HG03135 (cell line): ENCODE data around the gene FOXK1.
"Not testable (repeated sequence)": the region's sequence is repeated elsewhere in the genome, so short reads cannot be mapped to it uniquely, and the experiment has no call there.

Source experiments
- ATAC-seq: cut with Tn5 transposase; IDR thresholded peaks from one replicate; pipeline ENCODE4 v1.9.1; 2021; ENCODE audit warnings: mild to moderate bottlenecking, moderate library complexity; ENCODE audit not compliant: unreplicated experiment

Gene FOXK1

DNA sequence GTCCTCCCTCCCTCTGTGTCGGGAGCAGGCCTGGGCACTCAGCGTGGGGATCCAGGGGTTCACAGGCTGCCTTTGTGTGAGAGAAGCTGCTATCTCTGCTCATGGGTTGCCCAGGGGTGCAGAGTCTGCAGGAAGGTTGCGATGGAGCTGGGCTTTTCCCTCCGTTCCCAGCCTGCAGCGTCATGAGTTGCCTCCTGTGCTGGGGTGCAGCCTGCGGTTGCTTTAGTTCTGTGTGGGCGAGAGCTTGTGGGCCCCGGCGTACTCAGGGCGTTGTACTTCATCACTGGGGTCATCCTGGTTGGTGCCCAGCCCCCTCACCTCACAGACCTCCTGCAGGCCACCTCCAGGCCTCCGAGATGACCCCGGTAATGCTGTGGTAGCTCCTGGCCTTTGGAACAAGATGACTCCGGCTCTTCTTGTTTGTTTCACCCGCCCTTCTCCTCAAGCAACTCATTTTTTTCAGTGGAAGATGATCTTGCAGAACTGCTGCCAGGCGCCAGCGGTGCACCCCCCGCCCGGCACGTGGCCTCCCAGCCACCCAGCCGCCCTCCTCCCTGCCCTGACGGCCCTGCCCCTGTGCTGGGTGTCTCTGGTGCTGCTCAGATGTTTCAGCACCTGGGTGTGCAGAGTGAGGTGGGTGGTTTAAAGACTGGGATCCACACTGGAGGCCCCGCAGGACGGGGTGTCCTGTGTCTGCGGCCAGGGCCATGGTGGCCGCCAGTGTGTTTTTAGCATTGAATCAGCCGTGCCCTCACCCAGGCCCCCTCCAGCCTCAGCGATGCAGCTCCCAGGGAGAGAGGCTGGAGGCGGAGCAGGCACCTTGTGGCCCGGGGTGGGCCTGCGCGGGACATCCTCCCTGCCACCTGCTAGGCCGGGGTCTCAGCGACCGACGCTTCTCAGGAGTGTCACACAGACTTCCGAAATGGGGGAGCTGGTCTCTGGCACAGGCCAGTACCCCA, 100.5 kb downstream of the FOXK1 start:
- ATAC-seq, result no peak

DNA sequence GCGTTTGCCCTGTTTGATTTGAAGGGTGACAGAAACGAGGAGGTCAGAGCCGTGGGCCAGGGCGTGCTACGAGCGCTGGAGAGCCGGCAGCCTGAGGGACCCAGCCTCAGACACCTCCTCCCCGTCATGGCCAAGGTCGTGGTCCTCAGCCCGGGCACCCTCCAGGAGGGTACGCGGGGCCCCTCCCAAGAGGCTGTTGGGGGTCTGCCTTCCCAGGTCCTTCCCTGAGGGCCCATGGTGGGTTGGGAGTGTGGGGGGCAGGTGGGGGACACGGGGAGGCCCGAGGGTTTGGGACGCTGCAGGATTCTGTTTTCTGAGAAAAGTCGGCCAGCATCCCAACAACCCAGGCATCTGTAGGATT, 101.2 kb downstream of the FOXK1 start:
- no peak for ATAC-seq

DNA sequence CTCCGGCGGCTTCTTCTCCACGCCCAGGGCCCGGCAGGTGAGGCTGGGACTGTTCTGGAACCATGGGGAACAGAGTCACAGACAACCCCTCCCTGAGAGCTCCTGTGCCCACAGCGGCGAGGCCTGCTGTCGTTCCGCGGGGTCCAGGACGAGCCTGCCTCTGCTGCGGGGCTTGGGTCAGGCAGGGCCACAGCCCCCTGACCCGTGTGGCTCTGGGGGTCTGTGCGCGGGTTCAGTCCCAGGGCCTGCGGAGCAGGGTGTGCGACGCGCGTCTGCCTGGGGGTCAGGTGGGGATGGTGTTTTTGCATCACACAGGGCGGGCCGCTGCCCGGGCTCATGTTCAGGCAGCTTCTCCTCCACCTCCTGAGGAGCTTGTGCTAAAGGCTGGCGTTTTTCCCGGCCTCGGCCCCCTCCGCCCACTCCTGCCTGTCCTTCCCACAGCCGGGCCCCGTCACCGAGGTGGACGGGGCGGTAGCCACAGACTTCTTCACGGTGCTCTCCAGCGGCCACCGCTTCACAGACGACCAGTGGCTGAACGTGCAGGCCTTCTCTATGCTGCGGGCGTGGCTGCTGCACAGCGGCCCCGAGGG, 101.8 kb downstream of the FOXK1 start:
- no peak for ATAC-seq

DNA sequence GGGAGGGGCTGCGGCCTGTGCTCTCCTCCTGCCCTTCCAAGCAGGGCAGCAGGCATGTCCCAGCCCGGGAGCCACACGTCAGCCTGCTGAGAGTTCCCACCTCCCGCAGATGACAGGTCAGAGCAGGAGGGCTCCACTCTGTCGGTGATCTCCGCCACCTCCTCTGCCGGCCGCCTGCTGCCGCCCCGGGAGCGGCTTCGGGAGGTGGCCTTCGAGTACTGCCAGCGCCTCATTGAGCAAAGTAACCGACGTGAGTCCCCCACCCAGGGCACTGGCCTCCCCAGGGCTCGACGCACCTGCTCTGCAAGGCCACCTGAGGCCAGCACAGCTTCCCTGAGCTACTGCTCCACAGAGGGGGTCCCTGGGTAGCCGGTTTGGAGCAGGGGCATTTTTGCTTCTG, 102.7 kb downstream of the FOXK1 start:
- ATAC-seq, result no peak

DNA sequence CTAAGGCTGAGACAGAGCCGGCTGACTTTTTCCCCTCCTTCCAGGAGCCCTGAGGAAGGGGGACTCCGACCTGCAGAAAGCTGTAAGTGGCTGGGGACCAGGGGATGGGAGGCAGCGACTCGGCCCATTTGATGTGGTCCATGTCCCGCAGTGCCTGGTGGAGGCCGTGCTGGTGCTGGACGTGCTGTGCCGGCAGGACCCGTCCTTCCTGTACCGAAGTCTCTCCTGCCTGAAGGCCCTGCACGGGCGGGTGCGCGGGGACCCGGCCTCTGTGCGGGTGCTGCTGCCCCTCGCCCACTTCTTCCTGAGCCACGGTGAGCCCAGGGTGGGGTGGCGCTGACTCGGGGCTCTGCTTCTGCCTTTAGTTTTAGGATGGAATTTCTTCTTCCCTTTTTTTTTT, 103.3 kb downstream of the FOXK1 start:
- ATAC-seq, result no peak

DNA sequence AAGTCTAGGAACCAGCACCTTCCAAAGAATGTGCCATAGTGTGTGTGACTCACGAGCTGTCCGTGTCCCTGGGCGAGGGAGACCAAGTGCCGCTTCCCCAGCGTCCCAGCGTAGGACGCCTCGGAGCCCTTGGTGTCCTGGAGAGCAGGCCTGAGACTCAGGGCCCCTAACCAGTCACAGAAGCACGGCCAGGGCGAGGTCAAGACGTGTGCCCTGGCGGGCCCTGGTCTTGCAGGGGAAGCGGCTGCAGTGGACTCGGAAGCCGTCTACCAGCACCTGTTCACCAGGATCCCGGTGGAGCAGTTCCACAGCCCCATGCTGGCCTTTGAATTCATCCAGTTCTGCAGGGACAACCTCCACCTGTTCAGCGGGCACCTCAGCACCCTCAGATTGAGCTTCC, 103.9 kb downstream of the FOXK1 start:
- ATAC-seq, result no peak

DNA sequence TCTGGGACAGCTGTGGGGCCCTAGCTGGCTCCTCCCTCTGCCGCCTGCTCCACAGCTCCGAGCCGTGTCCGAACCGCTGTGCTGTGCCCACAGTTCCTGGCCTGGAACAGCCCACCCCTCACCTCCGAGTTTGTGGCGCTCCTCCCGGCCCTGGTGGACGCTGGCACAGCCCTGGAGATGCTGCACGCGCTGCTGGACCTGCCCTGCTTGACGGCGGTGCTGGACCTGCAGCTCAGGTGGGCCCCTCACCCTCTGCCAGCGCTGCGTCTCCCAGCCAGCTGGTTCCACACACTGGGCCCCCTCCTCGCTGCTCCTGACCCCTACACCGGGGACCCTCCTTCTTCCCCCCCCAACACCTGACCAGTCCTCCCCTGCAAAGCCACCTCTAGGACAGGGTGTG, 105.4 kb downstream of the FOXK1 start:
- ATAC-seq, result no peak

DNA sequence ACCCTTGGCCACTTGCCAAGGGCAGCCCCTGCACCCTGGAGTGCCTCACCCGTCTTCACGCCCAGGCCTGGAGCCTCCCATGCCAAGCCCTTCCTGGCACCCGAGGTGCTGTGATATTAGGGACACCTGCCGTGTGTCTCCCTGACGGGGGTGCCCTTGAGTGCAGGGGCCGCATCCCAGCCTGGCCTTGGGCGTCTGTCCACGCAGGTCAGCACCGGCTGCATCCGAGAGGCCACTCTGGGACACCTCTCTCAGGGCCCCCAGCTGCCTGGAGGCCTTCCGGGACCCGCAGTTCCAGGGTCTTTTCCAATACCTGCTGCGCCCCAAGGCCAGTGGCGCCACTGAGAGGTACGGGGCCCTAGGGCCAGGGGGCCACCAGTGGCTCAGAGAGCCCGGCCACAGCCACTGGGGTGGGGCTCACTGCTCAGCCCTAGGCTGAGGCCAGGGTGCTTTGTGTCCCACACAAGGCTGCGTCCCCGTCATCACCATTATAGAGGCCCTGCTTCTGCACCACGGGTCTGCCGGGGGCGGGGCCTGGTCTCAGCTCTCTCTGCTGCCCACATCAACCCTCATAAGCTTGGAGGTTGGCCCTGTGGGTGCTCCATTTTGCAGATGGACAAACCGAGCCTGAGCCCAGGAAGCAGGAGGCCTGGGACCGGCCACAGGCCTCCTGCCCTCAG, 106.0 kb downstream of the FOXK1 start:
- ATAC-seq, result no peak

DNA sequence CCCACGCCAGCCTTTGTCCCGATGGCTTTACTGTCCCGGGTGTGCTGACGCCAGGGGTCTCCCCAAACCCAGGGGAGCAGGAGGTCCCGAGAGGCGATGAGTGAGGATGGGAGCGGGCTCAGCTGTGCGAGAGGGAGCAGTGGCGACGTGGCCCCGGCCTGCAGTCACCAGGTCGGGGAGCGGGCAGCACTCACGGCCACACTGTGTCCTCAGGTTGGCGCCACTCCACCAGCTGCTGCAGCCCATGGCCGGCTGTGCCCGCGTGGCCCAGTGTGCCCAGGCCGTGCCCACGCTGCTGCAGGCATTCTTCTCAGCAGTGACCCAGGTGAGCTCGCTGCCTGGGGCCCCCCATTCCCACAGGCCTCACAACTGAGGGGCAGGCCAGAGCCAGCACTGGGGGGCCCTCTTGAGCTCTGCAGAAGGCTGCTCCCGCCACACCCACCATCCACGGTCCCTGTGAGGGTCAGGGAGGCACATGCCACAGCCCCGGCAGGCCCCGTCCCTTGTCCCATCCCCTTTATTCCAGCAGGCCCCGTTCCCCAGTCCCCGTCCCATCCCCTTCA, 106.6 kb downstream of the FOXK1 start:
- ATAC-seq, result no peak

DNA sequence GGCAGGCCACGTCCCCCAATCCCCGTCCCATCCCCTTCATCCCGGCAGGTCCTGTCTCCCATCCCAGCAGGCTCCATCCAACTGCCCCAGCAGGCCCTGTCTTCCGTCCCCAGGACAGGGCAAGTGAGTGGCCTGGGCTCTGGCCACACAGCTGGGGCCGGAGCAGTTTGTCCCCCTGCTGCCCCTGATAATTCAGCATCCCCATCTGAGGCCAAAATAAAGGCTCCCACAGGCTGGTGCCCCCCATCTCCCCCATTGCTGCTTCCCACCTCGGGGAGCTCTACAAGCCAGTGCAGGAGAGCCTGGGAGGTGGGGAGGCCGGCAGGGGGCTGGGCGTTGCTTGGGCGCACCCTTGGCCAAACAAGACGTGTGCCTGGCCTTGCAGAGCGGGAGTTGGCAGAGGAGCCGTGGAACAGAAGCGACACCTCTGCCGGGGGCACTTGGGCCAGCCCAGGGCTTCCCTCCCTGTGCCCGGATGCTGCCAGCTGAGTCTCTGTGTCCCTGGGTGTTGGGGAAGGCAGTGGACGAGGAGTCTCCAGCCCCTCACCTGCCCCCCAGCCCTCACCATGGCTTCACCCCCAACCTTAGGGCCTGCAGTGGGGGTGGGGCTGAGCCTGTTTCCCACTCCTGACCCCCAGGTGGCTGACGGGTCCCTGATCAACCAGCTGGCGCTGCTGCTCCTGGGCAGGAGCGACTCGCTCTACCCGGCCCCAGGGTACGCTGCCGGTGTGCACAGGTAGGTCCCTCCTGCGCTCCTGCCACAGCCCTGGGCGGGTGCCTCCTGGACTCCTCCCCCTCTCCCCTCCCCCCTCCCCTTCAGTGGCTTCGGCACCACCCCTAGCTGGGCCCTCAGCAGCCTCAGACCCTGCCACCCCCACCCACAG, 107.3 kb downstream of the FOXK1 start:
- no peak for ATAC-seq

DNA sequence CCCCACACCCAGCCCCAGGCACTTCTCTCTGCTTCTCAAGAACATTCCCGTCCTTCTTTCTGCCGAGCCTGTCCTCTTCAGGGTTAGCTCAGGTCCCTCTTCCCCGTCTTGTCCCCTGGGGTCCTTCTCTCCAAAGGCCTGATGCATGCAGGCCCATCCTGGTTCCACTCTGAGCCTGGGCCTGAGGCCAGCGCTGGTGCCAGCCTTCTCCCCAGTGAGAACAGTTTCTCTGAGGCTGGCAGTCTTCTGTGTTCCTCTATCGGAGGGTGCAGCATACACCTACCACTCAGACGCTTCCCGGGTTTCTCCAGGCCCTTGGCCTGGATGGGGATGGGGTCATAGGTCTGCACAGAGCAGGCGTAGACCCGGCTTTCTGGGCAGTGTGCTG, 108.0 kb downstream of the FOXK1 start:
- no peak for ATAC-seq

DNA sequence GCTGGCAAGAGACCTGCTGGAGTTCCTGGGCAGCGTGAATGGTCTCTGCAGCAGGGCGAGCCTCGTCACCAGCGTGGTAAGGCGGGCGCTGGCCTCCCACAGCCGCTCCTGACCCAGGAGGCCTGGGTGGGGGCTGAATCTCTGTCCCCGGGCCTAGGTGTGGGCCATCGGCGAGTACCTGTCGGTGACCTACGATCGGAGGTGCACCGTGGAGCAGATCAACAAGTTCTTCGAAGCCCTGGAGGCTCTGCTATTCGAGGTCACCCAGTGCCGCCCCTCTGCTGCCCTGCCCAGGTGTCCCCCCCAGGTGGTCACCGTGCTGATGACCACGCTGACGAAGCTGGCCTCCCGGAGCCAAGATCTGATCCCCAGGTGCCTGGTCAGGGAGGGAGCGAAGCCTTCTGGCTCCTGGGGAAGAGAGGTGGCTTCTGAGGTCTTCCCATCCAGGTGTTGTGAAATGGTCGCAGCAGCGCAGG, 108.5 kb downstream of the FOXK1 start:
- no peak for ATAC-seq

DNA sequence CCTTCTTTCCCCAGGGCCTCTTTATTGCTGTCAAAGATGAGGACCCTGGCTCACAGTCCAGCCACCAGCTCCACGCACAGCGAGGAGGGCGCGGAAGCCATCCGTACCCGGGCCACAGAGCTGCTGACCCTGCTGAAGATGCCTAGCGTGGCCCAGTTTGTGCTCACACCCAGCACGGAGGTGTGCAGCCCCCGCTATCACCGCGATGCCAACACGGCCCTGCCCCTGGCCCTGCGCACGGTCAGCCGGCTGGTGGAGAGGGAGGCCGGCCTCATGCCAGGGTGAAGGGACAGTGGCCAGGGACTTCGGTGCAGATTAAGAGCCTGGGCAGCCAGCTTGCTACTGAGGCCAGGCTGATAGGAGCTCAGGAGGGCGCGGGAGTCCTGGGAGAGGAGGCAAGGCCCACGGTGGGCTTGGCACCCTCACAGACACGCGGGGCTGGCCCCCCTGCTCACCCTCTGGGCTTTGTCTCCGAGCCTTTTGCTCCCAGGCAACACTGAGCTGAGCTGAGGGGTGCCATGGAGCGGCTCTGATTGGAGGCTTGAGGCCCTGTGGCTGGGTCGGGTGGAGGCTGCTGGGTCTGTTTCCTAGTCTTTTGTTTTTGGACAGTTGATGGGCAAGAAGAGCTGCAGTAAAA, 109.1 kb downstream of the FOXK1 start:
- no peak for ATAC-seq

DNA sequence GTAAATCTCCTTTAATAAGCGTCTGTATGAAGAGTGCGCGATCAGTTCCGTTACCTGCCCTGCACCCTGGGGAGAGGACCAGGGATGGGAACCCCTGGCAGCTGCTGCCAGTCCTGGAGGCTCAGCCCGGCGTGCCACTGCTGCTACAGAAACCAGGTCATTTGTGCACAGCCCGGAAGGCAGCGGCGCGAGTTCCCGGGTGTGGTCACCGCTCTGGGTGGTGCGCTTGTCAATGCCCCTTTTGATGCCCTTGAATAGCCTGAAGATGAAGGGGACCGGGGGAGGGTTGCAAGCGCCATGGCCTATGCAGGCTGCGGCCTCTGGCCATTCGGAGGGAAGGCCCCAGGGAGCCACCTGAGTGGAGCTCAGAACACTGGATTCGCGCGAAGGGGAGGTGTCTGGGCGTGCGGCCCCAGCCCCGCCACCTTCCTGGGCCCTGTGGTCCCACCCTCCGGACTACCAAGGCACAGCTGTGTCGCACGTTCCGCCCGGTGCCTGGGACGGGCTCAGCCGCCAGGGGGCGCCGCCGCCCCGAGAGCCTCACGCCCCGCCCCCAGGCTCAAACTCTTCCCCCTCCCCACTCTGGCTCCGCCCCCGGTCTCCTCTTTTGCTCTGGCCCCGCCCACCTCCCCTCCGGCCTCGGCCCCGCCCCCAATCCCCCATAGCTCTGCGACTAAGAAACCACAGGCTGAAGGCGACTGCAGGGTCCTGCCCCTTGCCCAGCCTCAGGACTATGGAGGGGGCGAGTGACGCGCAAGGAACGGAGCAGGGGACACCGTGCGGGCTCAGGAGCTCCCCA, 109.8 kb downstream of the FOXK1 start:
- no peak for ATAC-seq

DNA sequence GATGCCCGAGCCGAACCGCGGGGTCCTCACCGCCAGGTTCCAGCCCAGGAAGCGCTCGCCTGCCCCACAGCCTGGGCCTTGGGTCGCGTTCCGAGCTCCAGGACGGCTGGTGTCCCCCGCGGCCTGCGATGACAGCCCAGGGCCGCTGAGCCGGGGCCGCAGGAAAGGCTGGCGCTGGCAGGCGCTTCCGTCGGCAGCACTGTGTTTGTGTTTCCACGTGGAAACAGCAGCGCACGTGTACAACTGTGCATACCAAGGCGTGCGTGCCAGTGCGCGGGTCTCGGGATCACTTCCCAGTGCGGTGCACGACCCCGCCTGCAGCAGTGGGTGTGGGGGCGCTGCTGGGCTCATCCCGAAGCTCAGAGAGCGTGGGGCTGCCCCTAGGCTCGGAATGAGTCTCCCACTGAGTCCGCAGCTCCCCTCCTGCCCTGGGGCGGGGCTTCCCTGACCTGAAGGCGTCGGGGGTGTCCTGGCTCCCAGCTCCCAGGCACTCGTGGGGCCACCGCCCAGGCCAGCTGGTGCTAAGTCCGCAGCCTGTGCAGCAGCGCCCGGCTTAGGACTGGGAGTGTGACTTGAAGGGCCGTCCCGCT, 110.5 kb downstream of the FOXK1 start:
- ATAC-seq, result no peak

DNA sequence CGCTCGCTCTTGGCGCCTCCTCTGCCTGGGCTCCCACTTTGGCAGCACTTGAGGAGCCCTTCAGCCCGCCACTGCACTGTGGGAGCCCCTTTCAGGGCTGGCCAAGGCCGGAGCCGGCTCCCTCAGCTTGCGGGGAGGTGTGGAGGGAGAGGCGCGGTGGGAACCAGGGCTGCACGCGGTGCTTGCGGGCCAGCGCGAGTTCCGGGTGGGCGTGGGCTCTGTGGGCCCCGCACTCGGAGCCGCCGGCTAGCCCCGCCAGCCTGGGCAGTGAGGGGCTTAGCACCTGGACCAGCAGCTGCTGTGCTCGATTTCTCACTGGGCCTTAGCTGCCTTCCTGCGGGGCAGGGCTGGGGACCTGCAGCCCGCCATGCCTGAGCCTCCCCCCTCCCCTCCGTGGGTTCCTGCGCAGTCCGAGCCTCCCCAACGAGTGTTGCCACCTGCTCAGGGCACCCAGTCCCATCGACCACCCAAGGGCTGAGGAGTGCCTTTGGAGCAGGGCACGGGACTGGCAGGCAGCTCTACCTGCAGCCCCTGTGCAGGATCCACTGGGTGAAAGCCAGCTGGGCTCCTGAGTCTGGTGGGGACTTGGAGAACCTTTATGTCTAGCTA, 111.4 kb downstream of the FOXK1 start:
- not testable (repeated sequence) for ATAC-seq

DNA sequence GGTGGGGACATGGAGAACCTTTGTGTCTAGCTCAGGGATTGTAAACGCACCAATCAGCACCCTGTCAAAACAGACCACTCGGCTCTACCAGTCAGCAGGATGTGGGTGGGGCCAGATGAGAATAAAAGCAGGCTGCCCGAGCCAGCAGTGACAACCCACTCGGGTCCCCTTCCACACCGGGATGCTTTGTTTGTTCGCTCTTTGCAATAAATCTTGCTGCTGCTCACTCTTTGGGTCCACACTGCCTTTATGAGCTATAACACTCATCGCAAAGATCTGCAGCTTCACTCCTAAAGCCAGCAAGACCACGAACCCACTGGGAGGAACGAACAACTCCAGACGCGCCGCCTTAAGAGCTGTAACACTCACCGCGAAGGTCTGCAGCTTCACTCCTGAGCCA, 112.1 kb downstream of the FOXK1 start:
- ATAC-seq, result not testable (repeated sequence)

DNA sequence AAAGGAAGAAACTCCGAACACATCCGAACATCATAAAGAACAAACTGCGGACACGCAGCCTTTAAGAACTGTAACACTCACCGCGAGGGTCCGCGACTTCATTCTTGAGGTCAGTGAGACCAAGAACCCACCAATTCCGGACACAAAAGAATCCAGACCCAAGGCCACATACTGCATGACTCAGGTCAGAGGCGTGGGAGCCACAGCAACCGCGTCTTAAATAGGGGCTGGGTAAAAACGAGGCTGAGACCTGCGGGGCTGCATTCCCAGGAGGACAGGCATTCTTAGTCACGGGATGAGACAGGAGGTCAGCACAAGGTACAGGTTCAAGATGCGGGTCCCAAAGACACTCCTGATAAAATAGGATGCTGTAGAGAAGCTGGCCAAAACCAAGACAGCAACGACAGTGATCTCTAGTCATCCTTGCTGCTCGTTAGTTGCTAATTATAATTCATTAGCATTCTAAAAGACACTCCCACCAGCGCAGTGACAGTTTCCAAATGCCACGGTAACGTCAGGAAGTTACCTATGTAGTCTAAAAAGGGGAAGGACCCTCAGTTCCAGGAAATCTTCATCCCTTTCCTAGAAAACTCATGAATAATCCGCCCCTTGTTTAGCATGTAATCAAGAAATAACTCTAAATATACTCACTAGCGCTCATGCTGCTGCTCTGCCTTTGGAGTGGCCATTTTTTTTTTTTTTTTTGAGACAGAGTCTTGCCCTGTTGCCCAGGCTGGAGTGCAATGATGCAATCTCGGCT, 112.7 kb downstream of the FOXK1 start:
- no peak for ATAC-seq
